Coronary artery (tissue), 2 donors: Measurements from ENCODE around the gene SERBP1.

ENCODE experiments used
- DNase-seq: peaks from one replicate; pipeline ENCODE4 v3.0.0-alpha.2; 2017; ENCODE audit warnings: low spot score
- H3K27ac ChIP-seq, 2 donors: fragments of 200-600 bp; sonication (generic); one replicate each; pipeline ENCODE4 v1.5.1; 2016 to 2019
- H3K4me3 ChIP-seq: fragments of 200-600 bp; sonication (generic); 2 replicates; pipeline ENCODE4 v1.5.1; 2016; ENCODE audit warnings: mild to moderate bottlenecking, moderate library complexity
- TF ChIP-seq, protein P1 (sequence below): fragments of 200-600 bp; sonication (generic); IDR thresholded peaks from one replicate; pipeline ENCODE4 v1.5.1; 2019; ENCODE audit warnings: antibody characterized with exemption

The SERBP1 gene

GRCh38 chr1:67432745-67433144, 2.5 kb upstream of the SERBP1 start:
- TF ChIP-seq, protein P1, sequence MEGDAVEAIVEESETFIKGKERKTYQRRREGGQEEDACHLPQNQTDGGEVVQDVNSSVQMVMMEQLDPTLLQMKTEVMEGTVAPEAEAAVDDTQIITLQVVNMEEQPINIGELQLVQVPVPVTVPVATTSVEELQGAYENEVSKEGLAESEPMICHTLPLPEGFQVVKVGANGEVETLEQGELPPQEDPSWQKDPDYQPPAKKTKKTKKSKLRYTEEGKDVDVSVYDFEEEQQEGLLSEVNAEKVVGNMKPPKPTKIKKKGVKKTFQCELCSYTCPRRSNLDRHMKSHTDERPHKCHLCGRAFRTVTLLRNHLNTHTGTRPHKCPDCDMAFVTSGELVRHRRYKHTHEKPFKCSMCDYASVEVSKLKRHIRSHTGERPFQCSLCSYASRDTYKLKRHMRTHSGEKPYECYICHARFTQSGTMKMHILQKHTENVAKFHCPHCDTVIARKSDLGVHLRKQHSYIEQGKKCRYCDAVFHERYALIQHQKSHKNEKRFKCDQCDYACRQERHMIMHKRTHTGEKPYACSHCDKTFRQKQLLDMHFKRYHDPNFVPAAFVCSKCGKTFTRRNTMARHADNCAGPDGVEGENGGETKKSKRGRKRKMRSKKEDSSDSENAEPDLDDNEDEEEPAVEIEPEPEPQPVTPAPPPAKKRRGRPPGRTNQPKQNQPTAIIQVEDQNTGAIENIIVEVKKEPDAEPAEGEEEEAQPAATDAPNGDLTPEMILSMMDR = no peak
- no peak for DNase-seq
- H3K4me3 ChIP-seq = no peak overlapping the region
- peak overlapping the region; percentile 33 to 59 for H3K27ac ChIP-seq

DNA sequence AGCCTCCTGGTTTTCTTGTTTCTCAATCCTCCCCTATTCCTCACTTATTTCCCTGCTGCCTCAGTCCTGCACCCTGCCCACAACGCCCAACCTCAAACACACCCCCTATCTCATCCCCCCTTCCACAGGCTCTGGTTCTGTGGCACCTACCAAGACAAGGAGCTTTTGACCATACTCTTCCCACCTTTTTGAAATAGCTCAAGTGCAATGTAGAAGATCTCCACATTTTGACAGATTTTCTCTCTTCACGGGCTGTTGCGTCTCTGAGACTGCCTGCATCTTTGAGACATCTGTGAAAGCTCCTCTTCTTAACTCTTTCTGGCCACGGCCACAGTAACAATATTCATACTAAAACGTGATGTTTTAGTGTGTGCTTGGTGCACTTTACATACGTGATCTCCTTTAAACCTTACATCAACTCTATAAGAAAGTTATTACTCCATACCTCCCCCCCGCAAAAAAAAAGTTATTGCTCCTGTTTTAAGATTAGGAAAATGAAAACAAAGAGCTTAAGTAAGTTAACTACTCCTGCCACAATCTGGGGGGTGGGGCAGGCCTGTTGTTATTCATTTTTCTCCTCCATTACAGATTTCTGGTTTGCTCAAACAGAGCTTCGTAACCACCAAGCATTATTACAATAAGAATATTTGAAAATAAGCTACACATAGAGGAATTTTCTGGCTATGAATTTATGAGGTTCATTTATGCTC, 1.8 kb upstream of the SERBP1 start:
- H3K27ac ChIP-seq = peak overlapping the region; percentile 97 to 98
- TF ChIP-seq, protein P1 = no peak
- DNase-seq = no peak
- no peak overlapping the region for H3K4me3 ChIP-seq

DNA sequence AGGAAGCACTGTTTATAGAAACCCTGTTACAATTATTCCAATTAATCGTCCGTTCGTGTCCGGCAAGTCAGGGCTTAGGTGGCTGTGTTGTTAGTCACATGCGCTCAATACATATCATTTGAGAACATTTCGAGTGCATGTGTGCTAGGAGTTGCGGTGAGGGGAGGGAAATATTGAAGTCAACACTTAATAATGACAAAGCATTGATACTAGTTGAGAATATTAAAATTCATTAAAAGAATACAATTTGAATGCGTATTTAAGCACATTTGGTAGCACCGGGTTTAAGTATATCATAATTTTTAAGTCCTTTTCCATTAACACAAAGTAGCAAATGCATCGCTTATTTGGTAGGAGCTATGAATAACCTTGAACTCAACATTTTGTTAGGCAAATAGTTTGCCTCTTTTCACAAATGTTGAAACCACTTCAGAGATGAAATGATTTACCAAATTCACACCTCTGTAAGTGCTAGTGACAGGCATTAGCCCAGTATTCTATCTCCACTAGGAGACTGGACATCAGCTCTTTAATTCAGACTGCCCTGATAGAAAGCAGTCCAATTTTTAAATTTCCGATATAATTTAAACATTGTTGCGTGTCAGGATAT, 1.1 kb upstream of the SERBP1 start:
- TF ChIP-seq, protein P1 = no peak
- DNase-seq = no peak
- Histone ChIP-seq H3K4me3 (peak overlapping the region; percentile 92), H3K27ac (peak overlapping the region; percentile 97 to 98)

- peak overlapping the region; percentile 97 to 98 for H3K27ac ChIP-seq
- H3K4me3 ChIP-seq = peak overlapping the region; percentile 92
- peak; percentile 77 for DNase-seq
- TF ChIP-seq, protein P1 = no peak
Measured at GRCh38 chr1:67429528-67430357, 459 bp downstream of the SERBP1 start.

DNA sequence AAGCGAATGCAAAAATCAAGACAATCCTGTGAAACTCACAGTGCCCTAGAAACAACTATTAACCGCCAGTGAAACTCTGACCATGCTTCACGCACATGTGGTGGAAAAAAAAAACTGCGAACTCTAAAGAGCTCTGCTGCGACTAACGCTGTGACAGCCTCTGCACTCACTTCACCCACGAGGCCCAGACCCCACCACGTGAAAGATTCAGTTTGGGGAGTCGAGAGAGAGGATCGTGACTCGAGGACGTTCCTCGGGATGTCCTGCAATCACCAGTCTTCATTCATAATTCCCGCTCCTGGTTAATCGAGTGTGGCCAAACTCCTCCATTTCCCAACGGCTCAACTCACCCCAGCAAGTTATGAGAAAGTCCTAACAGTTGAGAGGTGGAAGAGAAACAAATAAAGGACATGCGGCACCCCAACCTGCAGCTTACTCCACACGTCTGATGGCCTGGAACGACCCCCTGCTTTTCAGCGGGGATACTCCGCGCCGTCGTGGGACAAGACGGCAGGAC, 1.1 kb downstream of the SERBP1 start:
- Histone ChIP-seq H3K4me3 (peak overlapping the region; percentile 92), H3K27ac (peak overlapping the region; percentile 97 to 98)
- DNase-seq = no peak
- TF ChIP-seq, protein P1 = no peak

DNA sequence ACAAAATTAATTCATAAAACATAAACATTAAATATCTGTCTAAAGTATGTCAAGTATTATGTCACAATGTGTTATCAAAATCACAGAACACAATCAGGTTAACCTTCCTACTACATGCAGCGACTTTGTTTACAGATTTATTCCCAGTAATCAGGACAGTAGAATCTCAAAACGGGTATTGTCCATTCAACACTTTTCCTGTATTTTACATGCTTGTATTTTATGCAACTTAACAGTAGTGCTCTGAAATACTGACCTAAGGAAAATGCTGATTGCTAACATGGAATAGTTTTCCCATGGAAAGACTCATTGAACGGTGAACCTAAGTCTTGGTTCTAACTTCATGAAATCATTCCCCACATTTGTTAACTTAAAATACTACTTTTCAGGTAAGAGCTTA, 2.3 kb downstream of the SERBP1 start:
- peak overlapping the region; percentile 92 for H3K4me3 ChIP-seq
- no peak for DNase-seq

More for the DNA sequence above, 2.3 kb downstream of the SERBP1 start:
- no peak overlapping the region for H3K27ac ChIP-seq
- TF ChIP-seq, protein P1 = no peak
